ENCODE measurements around the gene TMEM272. TPM values are rescaled to one million over a fixed set of nuclear protein-coding genes. Genes with fewer than 3 reads are reported as not detected.

TMEM272 gene
- total RNA-seq, 4 donors from 2014 or later: 0.40 to 0.57 TPM; not detected in 2

DNA sequence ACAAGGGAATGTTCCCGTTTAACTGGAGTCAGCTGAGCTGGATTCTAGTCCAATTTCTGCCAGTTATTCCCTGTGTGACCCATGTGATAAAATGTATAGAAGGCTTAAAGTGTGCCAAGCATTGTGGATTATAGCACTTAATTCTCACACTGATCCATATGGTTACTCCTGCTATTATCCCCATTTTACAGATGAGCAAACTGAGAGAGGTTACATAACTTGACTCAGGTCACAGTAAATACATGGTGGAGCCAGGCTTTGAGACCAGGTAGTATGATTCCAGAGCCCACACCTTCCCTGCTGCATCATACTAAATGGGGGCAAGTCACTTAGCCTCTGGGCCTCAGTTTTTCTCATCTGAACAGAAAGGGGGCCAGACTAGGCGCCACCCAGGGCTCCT, 39.1 kb downstream of the TMEM272 start:
- H3K27me3 ChIP-seq: no peaks in the 10 kb centered on the region
- no peaks in the 10 kb centered on the region for H3K9me3 ChIP-seq
- no peak overlapping the region for H3K27ac ChIP-seq
- no peak overlapping the region for H3K4me3 ChIP-seq
- DNase-seq: no peak
- no peak for TF ChIP-seq POLR2A (IDR thresholded peaks at IDR 0.05)
- TF ChIP-seq, protein P1, sequence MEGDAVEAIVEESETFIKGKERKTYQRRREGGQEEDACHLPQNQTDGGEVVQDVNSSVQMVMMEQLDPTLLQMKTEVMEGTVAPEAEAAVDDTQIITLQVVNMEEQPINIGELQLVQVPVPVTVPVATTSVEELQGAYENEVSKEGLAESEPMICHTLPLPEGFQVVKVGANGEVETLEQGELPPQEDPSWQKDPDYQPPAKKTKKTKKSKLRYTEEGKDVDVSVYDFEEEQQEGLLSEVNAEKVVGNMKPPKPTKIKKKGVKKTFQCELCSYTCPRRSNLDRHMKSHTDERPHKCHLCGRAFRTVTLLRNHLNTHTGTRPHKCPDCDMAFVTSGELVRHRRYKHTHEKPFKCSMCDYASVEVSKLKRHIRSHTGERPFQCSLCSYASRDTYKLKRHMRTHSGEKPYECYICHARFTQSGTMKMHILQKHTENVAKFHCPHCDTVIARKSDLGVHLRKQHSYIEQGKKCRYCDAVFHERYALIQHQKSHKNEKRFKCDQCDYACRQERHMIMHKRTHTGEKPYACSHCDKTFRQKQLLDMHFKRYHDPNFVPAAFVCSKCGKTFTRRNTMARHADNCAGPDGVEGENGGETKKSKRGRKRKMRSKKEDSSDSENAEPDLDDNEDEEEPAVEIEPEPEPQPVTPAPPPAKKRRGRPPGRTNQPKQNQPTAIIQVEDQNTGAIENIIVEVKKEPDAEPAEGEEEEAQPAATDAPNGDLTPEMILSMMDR (IDR thresholded peaks at IDR 0.05): no peak
- H3K4me1 ChIP-seq: peaks cover 0 to 25% (median 8%) of the 10 kb centered on the region in 4 donors
- no peaks in the 10 kb centered on the region for H3K36me3 ChIP-seq

DNA sequence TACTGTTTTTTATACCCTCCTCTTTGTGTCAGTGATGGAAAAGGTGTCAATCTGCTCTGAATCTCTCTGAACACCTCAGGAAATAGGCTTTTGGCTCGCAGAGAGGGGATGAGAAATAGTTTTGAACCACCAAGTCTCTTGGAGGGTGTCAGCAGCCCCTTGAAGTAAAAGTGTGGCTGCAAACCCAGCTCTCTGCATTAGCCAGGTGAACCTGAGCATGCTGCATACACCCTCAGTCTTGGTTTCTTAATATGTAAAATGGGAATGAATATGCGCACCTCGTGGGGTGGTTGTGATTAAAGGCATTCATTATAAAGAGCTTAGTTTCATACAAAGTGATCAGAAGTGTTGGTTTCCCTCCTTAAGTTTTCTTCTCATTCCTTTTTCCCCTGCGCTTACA, 39.7 kb downstream of the TMEM272 start:
- Histone ChIP-seq H3K27me3 (no peaks in the 10 kb centered on the region), H3K9me3 (no peaks in the 10 kb centered on the region), H3K36me3 (no peaks in the 10 kb centered on the region), H3K27ac (peak overlapping the region; percentile 100), H3K4me3 (peak overlapping the region in 2 of 4 donors; percentile 78 to 85), H3K4me1 (peaks cover 0 to 25% (median 8%) of the 10 kb centered on the region in 4 donors)
- TF ChIP-seq, protein P1 (IDR thresholded peaks at IDR 0.05): no peak
- no peak for TF ChIP-seq POLR2A (IDR thresholded peaks at IDR 0.05)
- DNase-seq: no peak

DNA sequence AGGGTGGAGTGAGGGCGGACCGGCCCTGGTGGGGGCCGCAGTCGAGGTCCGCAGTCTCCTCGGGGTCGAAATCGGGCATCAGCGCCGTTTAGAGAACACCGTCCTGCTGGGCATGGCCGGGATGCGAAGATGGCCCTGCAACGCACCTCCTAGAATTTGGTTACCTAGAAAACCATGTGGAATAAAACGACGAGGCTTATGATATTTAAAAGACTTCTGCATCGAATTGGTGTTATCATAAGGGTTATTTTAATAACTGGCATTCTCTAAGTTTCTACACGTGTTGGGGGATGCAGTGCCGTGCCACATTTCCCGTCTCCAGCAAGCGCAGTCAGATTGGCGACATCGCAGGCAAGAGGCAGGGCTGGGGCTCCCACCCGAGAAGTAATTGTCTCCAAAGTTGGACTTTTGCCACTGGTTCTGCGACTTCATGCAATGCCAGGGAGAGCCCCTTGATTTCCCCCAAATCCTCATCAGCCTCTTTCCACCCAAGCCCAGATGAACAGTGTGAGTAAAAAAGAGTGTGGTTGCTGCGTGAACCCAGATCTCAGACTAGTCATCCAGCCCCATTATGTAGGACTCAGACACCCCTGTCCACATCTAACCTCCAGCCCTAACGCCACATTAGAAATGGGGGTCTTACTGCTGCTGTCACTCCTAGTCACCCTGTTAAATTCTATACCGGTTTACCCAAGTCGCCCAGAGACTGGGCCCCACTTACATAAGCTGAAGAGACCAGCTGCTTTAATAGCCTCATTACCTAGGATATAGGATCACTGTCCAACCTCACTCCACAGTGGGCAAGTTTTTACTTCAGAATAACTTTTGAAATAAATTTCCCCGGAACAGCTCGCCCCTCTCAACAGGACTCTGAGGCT, 40.4 kb downstream of the TMEM272 start:
- Histone ChIP-seq H3K9me3 (no peaks in the 10 kb centered on the region), H3K36me3 (no peaks in the 10 kb centered on the region), H3K27ac (peak overlapping the region; percentile 100), H3K4me3 (peak overlapping the region; percentile 78 to 97 (median 84)), H3K27me3 (no peaks in the 10 kb centered on the region), H3K4me1 (peaks cover 0 to 25% (median 8%) of the 10 kb centered on the region in 4 donors)
- DNase-seq: peak; percentile 50 to 67 (median 61)
- TF ChIP-seq, protein P1 (IDR thresholded peaks at IDR 0.05): no peak
- no peak for TF ChIP-seq POLR2A (IDR thresholded peaks at IDR 0.05)

DNA sequence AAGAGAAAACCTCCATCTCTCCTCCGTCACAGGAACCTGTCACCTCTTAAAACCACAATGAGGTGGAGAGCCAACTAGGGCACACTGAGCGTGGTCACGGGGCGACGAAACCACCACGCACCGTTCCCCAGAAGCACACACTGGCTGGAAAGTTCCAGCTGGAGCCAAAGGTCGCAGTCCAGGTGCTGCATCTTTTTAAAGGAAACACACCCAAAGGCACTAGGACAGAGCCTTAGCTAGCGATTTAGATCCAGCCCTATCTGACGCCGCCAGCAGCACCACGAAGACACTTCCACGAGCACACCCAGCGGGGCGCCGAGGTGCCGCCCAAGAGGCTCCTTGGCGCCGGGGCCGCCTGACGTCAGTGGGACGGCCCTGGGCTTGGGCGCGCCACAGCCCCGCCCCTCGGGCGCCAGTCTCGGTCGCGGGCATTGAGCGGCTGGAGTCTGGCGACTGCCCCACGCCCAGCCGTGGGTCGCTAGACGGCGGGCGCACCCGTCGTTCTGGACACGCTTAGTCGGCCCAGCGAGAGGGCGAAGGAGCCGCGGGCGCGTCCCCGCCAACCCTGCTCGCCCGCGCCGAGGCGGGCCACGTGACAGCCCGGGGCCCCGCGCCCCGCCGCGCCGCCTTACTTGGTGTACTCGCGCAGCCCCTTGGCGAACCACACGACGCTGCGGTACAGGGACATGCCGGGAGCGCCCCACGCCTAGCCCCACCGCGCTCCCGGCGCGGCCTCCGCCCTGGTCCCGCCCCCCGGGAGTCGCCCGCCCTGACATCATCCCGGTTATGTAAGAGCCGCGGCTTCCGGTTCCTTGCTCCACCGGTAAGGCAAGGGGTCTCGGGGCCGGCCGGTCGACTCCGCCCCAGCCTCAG, 41.3 kb downstream of the TMEM272 start, which contains the start of gene DHRS12:
Gene DHRS12 (minus strand): TSS at position 742 of the 873 bp plus-strand sequence. CDS start 4,504 bp downstream, outside the sequence.
- Histone ChIP-seq H3K36me3 (no peaks in the 10 kb centered on the region), H3K4me3 (peak within 1 kb of the TSS; percentile 78 to 97 (median 84)), H3K27me3 (no peaks in the 10 kb centered on the region), H3K9me3 (no peaks in the 10 kb centered on the region), H3K4me1 (peaks cover 0 to 25% (median 8%) of the 10 kb centered on the region in 4 donors), H3K27ac (peak within 1 kb of the TSS; percentile 100)
- DNase-seq: peak; percentile 92 to 96 (median 94)
- peak; percentile 84 to 90 for TF ChIP-seq POLR2A (IDR thresholded peaks at IDR 0.05)
- TF ChIP-seq, protein P1 (IDR thresholded peaks at IDR 0.05): peak in 2 of 6 experiments; percentile 21 to 33

DNA sequence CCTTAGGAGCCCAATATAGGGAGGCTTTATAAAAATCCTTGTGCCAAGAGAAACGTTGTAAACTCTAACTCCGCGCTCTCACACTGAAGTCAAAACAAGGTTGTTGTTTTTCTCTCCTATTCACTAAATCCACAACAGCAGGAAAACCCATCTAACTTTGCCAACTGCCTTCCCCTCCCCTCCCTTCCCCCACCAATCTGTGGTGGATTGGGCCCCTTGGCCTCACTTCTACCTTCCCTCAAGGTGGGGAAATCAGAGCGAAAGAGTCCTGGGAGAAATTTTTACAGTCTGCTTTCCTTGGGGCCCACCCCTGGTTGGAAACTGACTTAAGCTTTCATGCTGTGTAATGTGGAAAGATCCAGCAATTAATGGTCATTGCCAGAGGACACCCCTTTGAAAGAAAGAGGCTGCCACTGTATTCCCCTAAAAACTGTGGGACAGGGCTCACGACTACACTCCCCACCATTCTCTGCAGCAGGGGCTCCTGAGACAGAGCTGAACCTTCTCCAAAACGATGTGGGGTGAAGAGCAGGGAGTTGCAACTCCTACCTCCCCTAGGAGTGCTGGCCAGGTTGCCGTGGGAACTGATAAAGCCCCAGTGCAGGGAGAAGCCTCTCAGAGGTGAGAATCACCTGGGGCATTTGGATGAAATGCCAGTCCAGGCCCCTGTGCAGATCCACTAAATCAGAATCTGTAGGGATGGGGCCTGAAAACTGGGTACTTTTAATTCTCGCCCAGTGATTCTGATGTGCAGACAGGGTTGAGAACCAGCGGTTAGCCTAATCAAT, 42.2 kb downstream of the TMEM272 start:
- no peak for TF ChIP-seq POLR2A (IDR thresholded peaks at IDR 0.05)
- TF ChIP-seq, protein P1 (IDR thresholded peaks at IDR 0.05): no peak
- peaks cover 0 to 25% (median 8%) of the 10 kb centered on the region in 4 donors for H3K4me1 ChIP-seq
- H3K4me3 ChIP-seq: peak overlapping the region; percentile 78 to 97 (median 84)
- no peak for DNase-seq
- no peaks in the 10 kb centered on the region for H3K9me3 ChIP-seq
- no peaks in the 10 kb centered on the region for H3K36me3 ChIP-seq
- no peaks in the 10 kb centered on the region for H3K27me3 ChIP-seq
- peak overlapping the region; percentile 100 for H3K27ac ChIP-seq

Data from Peyer's patch (tissue), 4 donors.